GM21423 (cell line): Measurements from ENCODE around the gene CAMK1G.
A peak's percentile ranks its signal among the peaks of the same experiment; 100 is the strongest.

ENCODE experiments used
- ATAC-seq: cut with Tn5 transposase; IDR thresholded peaks from one replicate; pipeline ENCODE4 v1.9.1; 2021; ENCODE audit warnings: mild to moderate bottlenecking, moderate library complexity; ENCODE audit not compliant: unreplicated experiment

CAMK1G gene

DNA sequence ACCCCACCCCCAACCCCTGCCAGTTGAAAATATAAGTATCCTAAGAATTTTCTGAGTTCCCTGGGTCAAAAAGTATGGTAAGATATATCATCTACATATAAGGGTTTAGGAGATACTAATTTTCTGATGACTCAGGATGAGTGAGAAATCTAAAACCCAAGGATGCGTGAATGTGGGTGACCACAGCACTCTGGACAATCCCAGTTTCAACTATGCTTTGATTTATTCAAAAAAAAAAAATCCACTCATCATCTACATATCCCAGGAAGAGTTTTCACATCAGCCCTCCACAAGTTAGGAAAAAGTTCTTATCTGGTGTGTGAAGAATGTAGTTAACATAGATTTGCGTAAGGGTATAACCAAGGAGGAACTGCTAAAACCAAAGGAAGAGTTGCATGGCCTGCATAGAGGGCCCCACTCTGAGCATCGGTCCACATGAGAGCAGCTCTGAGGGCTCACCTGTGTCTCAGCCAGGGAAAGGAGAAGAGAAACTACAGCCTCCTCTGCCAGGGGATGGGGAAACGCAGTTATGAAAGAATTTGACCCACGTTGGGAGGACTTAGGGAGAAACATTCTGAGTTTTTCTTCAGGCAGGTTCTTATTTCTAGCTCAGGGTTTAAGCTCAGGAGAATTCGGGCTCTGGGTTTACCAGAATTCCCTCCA, 50.0 kb downstream of the CAMK1G start:
- no peak for ATAC-seq

DNA sequence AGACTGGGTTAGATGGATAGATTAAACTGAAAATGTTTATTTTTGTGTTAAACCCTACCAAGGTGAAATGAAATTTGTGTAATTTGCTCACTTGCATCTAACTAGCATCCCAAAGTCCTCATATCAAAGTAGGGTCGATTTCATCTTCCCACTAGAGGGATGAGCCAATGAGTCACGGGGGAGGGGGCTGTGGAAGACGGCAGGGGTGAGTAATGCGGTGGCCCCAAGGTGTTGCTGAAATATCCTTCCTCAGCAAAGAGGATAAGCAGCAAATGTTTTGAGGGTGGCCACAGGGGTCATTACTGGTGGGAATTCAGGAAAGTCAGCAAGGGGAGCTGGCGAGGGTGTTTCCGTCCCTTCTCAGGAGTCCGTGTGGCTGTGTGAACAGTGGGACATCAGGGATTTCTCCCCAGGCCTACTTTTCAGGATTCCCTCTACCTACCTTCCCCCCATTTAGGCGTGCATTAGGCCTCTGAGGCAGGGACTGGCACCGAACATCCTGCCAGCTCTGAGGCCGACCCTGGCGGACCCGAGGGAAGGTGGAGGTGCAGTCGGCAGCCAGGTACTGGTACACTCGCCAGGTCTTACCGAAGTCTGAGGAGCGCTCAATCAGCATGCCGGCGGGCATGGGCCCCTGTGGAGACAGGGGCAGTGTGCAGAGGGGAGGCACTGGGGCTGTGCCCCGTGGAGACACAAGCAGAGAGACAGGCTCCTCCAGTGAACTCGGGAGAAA, 50.7 kb downstream of the CAMK1G start:
- no peak for ATAC-seq

DNA sequence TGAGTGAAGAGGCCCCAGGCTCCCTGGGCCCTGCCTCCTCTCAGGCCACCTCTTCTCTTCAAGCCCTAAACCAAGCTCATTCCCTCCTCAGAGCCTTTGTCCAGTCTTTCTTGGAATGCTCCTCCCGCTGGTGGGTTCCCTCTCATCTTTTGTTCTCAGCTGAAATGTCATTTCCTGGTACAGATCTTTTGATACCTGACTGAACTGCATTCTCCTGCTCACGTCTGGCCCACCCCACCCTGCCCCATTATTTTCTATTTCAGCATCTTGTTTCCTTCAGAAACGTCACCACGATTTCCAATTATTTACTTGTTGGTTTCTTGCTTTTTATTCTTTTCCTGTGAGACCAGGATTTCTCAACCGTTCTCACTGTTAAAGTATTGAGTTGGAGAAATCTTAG, 52.3 kb downstream of the CAMK1G start:
- ATAC-seq: no peak

GRCh38 chr1:209641832-209642172, 58.3 kb downstream of the CAMK1G start:
- no peak for ATAC-seq

GRCh38 chr1:209642816-209643215, 59.3 kb downstream of the CAMK1G start:
- no peak for ATAC-seq

DNA sequence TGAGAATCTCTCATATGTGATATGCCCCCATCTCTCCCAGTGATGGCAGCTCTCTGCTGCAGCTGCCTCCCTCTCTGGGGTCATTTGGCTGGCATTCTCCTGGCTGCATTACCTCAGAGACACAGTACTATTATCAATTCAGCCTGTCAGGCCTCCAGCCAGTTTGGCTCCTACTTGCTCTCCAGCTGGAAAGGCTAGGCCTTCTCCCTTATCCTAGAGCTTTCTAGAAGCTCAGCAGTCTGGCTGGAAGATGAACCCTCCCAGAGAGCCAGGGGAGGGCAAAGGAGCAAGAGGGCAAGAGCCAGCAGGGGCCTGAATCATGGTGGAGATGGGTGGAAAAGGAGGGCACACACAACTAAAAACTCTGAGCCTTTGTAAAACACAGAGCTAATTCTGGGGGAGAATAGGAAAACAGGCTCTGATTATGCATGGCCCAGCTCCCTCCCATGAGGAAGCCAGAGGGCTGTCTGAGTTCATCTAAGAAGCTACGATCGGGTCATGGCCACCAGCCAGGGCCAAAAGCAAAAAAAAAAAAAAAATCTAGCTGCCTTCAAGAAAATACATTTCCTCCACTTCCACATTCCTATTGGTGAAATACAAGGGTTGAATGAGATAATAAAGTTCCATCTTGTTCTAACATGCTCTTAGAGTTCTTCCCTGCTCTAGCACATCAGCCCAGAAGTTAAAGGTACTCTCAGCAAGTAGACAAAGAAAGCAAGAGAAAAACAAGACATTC, 59.9 kb downstream of the CAMK1G start:
- ATAC-seq: no peak

DNA sequence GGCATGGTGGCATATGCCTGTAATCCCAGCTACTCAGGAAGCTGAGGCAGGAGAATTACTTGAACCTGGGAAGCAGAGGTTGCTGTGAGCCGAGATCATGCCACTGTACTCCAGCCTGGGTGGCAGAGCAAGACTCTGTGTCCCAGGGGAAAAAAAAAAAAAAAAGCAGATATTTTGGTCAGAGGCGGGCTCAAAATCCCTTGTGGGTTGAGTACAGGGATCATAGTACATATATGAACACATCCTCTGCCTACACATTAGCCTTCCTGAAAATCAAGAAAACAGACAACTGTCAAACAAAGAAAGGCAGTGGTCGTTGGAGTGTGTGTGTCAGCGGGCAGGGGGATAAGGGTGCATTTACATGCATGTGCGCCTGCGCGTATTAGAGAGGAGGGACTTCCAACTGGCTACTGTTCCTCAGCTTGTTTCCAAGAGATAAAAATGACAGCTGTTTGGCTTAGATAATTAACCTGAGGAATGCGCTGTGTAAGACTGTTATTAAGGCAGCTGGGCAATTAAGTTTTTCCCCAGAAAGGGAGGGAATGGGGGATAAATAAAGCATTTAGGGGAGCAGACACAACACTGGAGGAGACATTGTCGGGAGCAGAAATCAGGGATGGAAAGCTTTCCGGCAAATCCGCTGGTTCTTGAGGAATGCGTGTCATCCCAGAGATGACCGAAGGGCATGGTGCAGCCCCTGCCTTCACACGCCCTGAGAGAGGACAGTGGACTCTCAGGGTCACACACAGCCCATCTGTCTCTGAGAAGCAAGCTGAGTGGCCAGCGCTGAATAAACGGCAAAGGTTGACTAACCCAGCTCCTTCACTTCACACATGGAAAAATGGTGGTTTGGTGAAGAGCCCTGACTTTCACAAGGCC, 62.3 kb downstream of the CAMK1G start:
- ATAC-seq: no peak

- no peak for ATAC-seq
Measured at GRCh38 chr1:209646558-209646957, 63.0 kb downstream of the CAMK1G start.

- ATAC-seq: no peak
Measured at GRCh38 chr1:209647156-209647555, 63.6 kb downstream of the CAMK1G start.

GRCh38 chr1:209648346-209648745, 64.8 kb downstream of the CAMK1G start:
- no peak for ATAC-seq

DNA sequence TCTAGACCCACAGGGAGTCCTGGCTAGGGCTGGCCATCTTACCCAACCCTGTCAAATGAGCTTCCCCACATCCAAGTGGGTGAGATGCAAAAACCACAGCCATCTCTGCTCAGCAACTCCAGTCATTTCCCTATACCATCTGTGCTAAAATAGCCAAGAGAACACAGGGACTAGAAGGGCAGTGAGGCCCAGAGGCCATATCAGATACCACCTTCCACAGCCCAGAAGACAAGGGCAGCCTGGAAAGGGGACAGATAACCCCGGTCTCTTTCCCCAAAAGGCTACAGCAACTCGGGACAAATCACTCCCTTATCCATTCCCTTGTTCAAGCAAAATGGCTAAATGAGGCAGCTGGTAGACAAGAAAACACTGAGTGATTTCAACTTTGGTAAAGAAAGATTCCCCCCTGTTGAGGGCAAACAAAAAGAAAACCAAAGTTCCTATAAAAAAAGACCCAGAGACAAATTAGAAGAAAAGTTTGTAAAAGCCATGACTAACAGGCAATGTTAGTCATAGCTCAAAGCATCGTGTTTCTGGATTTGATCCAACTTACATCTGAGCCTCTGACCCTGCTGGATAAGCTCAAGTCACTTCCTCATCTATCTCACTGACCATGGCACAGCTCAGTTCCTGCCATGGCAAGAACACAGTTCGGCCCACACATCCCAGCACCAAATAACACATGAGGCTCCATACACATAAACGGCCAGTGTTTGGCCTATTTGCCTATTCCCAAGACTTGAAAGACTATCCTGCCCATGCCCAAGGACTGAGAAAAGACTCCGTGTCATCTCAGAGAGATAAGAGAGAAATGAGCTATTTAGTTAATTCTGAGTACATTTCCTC, 65.6 kb downstream of the CAMK1G start:
- ATAC-seq: no peak

DNA sequence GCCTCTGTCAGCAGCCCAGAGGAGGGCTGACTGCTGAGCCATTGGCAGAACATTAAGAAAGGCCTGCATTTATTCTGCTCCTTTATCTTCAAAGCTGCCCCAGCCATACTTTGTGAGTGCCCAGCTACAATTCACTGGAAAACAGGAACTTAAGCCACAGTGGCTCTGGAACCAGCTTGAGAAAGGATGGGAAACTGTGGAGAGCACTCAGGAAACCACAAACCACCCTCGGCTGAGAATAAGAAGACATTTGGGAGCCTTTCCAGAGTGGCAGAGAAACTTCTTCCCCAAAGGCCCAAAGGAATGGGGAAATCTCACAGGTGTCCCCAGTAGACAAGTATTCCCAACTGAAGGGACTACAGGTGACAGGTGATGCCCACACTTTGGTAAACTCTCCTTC, 66.9 kb downstream of the CAMK1G start:
- ATAC-seq: no peak

- peak; percentile 34 for ATAC-seq
Measured at GRCh38 chr1:209651138-209651587, 67.6 kb downstream of the CAMK1G start.

GRCh38 chr1:209652121-209652735, 68.7 kb downstream of the CAMK1G start, which contains the start of gene LAMB3:
Gene LAMB3, minus strand, starts transcription at chr1:209652425. Its CDS starts 1,481 bp downstream, at chr1:209650944.
- no peak for ATAC-seq

DNA sequence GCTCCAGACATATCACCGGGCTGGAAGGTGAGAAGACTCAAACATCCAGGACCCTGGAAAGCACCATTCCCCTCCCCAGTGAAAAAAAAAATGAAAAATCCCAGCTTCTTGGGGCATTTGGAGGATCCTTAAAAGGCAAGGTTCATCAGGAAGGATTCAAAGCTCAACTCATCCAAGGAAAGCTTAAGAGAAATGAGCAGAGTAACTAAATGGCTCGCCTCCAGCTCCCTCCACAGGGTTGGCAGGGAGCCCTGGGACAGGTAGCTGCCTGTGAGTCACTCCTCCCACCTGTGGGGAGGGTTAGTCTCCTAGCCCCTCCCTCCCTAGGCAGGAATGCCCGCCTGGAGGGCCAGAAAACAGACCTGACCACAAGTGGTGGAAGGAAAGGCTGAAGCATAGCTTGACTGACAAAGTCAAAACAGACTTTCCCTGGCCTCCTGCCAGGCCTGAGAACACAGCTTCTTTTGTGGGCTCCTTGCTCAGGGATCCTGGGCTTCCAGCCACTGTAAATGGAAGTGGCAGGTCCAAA, 69.4 kb downstream of the CAMK1G start:
- ATAC-seq: peak; percentile 40

GRCh38 chr1:209653915-209654351, 70.4 kb downstream of the CAMK1G start:
- ATAC-seq: peak; percentile 53

GRCh38 chr1:209655411-209656231, 72.1 kb downstream of the CAMK1G start:
- no peak for ATAC-seq

- ATAC-seq: peak; percentile 29
Measured at GRCh38 chr1:209657140-209657879, 73.8 kb downstream of the CAMK1G start.
